Fibroblast of lung (primary cell): ENCODE data around the gene ATXN1.

Experiments
- CTCF ChIP-seq, 2 donors: IDR thresholded peaks in 1 of 2; conservative IDR thresholded peaks in 1 of 2; 1 replicate in 1 of 2; 2 replicates in 1 of 2; pipeline ENCODE4 v1.5.1; 2011 to 2012; ENCODE audit warnings: low read length in 2 of 2, control low read depth in 1 of 2, inconsistent platforms in 1 of 2, low read depth in 1 of 2, mild to moderate bottlenecking in 1 of 2
- EZH2 ChIP-seq: IDR thresholded peaks from 2 replicates; pipeline ENCODE4 v1.5.1; 2012; ENCODE audit warnings: low read length, control low read depth, mild to moderate bottlenecking; ENCODE audit errors: missing control alignments

GRCh38 chr6:16697437-16698161 is 63.7 kb downstream of the ATXN1 start:
- TF ChIP-seq CTCF (conservative IDR thresholded peaks at IDR 0.05 in 1 of 2, IDR thresholded peaks at IDR 0.05 in 1 of 2; ENCODE audit: low read depth in 1 of 2, low read length in 2 of 2) (no peak), EZH2 (no peak)
